ENCODE measurements around the gene DCST2. TPM values are rescaled to one million over a fixed set of nuclear protein-coding genes. Genes with fewer than 3 reads are reported as not detected.

The DCST2 gene
- total and polyA plus RNA-seq, 9 of the 15 experiments (the other 6 are each of a cell fraction or from before 2014, with no cell fraction given): 0.09 to 0.49 (median 0.11) TPM; not detected in 3

DNA sequence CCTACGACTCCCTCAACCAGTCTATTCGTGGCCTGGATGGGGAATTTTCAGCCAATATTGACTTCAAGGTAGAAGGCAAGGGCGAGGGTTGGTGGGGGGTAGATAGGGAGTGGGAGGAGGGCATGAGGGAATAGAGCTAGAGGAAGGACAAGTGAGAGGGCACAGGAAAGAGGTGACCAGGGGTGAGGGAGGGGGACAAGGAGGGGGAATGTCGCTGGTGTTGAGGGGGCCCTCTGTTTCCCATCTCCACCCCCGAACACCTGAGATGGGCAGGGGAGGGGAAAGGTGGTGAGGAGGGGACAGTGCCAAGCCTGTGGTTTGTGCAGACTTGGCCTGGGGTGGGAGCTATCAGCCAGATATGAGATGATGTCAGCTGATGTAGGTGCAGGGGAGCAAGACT is 9.2 kb upstream of the DCST2 start (continued):
- TF ChIP-seq MEIS2 (IDR thresholded peaks at IDR 0.05; ENCODE audit: partially characterized antibody) (no peak), FOXJ3 (CRISPR knock-in tag; IDR thresholded peaks at IDR 0.05) (no peak), HLTF (IDR thresholded peaks at IDR 0.05) (no peak), L3MBTL2 (IDR thresholded peaks at IDR 0.05) (no peak), MAFK (IDR thresholded peaks at IDR 0.05; ENCODE audit: low read length) (no peak)
- TF ChIP-seq, protein P1, sequence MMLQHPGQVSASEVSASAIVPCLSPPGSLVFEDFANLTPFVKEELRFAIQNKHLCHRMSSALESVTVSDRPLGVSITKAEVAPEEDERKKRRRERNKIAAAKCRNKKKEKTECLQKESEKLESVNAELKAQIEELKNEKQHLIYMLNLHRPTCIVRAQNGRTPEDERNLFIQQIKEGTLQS (IDR thresholded peaks at IDR 0.05): no peak
- TF ChIP-seq, protein P1 (CRISPR knock-in tag; conservative IDR thresholded peaks at IDR 0.05): no peak

DNA sequence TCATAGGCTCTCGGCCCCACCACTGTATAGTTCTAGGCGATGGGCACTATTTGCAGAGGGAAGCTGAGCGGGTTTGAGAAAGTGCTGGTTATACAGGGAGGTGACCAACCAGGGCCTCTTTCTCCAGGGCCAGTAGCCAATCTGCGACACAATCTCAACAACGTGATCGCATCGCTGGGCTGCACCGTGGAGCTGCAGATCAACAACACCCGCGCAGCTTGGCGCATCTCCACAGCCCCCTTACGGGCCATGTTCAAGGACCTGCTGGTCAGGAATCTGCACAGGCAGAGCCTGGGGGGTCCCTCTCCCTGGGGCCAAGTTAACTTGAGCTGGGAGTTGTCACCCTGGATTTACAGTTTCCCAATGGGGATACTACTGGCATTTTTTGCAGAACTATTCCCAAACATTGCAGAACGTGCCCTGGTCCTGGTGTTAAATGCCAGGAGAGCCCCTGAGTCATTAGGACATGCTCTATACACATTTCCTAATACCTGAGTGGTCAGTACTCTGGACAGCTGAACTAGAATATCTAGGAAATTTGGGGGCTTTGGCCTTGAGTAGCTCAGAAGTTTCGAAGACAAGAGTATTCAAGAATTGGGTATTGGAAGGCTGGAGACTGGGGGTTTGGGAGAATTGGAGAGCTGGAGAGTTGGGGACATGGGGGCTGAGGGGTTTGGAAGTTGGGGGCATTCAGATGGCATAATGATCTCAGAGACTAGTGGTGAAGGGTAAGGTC is 6.9 kb upstream of the DCST2 start:
- WGBS (ENCODE audit: insufficient coverage, low coverage, missing lambda C conversion rate): 20% methylated on average over 14 of the region's 14 CpGs
- POLR2A ChIA-PET: interaction anchor here (0.5 to 1.4 kb wide), 4 partner anchors 18 to 85 kb away, joined by 3 to 4 read pairs (median 3); no protein-coding TSS in a partner anchor

More for the DNA sequence above, 6.9 kb upstream of the DCST2 start:
- Histone ChIP-seq H3K4me3 (no peak overlapping the region), H3K4me2 (ENCODE audit: insufficient read depth, low read length) (no peak overlapping the region), H3K9ac (ENCODE audit: insufficient read depth in 1 of 2, low read depth in 2 of 2, low read length in 2 of 2) (no peak overlapping the region), H3K4me1 (replicated peaks in 1 of 2; ENCODE audit: control insufficient read depth in 2 of 2, insufficient read depth in 2 of 2, low read length in 2 of 2) (peaks cover 8 to 13% of the 10 kb centered on the region in 2 experiments; a peak in 3 of 5 replicates), H4K20me1 (replicated peaks; ENCODE audit: control insufficient read depth, insufficient read depth, low read length) (peaks cover 4% of the 10 kb centered on the region; the same call in 1 of the 2 replicates), H3K79me2 (ENCODE audit: control insufficient read depth, insufficient read depth, low read length) (no peaks in the 10 kb centered on the region), H3K9me1 (ENCODE audit: control insufficient read depth, insufficient read depth, low read length) (peaks cover under 1% of the 10 kb centered on the region), H3K36me3 (ENCODE audit: control insufficient read depth, insufficient read depth, low read length) (no peaks in the 10 kb centered on the region), H3K9me3 (replicated peaks; ENCODE audit: control insufficient read depth, insufficient read depth, low read depth, low read length) (no peaks in the 10 kb centered on the region), H2AFZ (ENCODE audit: low read depth, low read length) (no peak overlapping the region), H3K27me3 (ENCODE audit: control insufficient read depth in 2 of 2, insufficient read depth in 2 of 2, low read length in 2 of 2) (peaks cover 0 to 5% of the 10 kb centered on the region in 2 experiments; a peak in 2 of 5 replicates), H3K27ac (ENCODE audit: extremely low read depth, low read depth, low read length) (no peak overlapping the region)
- intact Hi-C loops (cut with micrococcal nuclease) (no loop called here), in situ Hi-C loops (cut with MboI) (no loop called here)
- ATAC-seq (no peak), DNase-seq (ENCODE audit: extremely low read depth in 1 of 4, low spot score in 3 of 4) (no peak), FAIRE-seq (no peak)
- BruUV-seq (replicated peaks): no TSS peak
- TF ChIP-seq NRF1 (conservative IDR thresholded peaks at IDR 0.05 in 1 of 2, IDR thresholded peaks at IDR 0.05 in 1 of 2): peak; percentile 39; a peak in 2 of 4 replicates
- TF ChIP-seq, protein P2, sequence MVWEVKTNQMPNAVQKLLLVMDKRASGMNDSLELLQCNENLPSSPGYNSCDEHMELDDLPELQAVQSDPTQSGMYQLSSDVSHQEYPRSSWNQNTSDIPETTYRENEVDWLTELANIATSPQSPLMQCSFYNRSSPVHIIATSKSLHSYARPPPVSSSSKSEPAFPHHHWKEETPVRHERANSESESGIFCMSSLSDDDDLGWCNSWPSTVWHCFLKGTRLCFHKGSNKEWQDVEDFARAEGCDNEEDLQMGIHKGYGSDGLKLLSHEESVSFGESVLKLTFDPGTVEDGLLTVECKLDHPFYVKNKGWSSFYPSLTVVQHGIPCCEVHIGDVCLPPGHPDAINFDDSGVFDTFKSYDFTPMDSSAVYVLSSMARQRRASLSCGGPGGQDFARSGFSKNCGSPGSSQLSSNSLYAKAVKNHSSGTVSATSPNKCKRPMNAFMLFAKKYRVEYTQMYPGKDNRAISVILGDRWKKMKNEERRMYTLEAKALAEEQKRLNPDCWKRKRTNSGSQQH (CRISPR knock-in tag; IDR thresholded peaks at IDR 0.05): no peak
- CTCF ChIA-PET (ENCODE audit: low intra/inter-chr PET ratio): no interaction called here

Measured in K562 (cell line).